ENCODE results near the gene ARHGEF7.
"Not testable (repeated sequence)": the region's sequence is repeated elsewhere in the genome, so short reads cannot be mapped to it uniquely, and the experiment has no call there.

The ARHGEF7 gene

GRCh38 chr13:111171629-111172028, 56.5 kb downstream of the ARHGEF7 start:
- no peak for DNase-seq (ENCODE audit: low read depth)

GRCh38 chr13:111174377-111175114, 59.4 kb downstream of the ARHGEF7 start:
- DNase-seq (ENCODE audit: low read depth): no peak

- no peak for DNase-seq (ENCODE audit: low read depth)
These were observed 60.3 kb downstream of the ARHGEF7 start for GRCh38 chr13:111175372-111175771.

GRCh38 chr13:111175935-111176334, 60.8 kb downstream of the ARHGEF7 start:
- no peak for DNase-seq (ENCODE audit: low read depth)

- DNase-seq (ENCODE audit: low read depth): no peak
These were observed 61.3 kb downstream of the ARHGEF7 start for GRCh38 chr13:111176421-111176820.

GRCh38 chr13:111177081-111177711, 62.1 kb downstream of the ARHGEF7 start:
- no peak for DNase-seq (ENCODE audit: low read depth)

GRCh38 chr13:111177921-111178320, 62.8 kb downstream of the ARHGEF7 start:
- DNase-seq (ENCODE audit: low read depth): no peak

GRCh38 chr13:111178402-111178801, 63.3 kb downstream of the ARHGEF7 start:
- DNase-seq (ENCODE audit: low read depth): no peak

- DNase-seq (ENCODE audit: low read depth): no peak
These were observed 65.0 kb downstream of the ARHGEF7 start for GRCh38 chr13:111179908-111180760.

- DNase-seq (ENCODE audit: low read depth): no peak
These were observed 66.9 kb downstream of the ARHGEF7 start for GRCh38 chr13:111181977-111182376.

- DNase-seq (ENCODE audit: low read depth): no peak
These were observed 68.1 kb downstream of the ARHGEF7 start for GRCh38 chr13:111183087-111183645.

- no peak for DNase-seq (ENCODE audit: low read depth)
These were observed 68.8 kb downstream of the ARHGEF7 start for GRCh38 chr13:111183959-111184358.

- DNase-seq (ENCODE audit: low read depth): no peak
These were observed 69.6 kb downstream of the ARHGEF7 start for GRCh38 chr13:111184458-111185401.

GRCh38 chr13:111186305-111186935, 71.3 kb downstream of the ARHGEF7 start:
- DNase-seq (ENCODE audit: low read depth): no peak

- no peak for DNase-seq (ENCODE audit: low read depth)
These were observed 72.9 kb downstream of the ARHGEF7 start for GRCh38 chr13:111187960-111188541.

- peak; percentile 43 for DNase-seq (ENCODE audit: low read depth)
These were observed 74.0 kb downstream of the ARHGEF7 start for GRCh38 chr13:111189064-111189505.

GRCh38 chr13:111189516-111189915, 74.4 kb downstream of the ARHGEF7 start:
- not testable (repeated sequence) for DNase-seq (ENCODE audit: low read depth)

GRCh38 chr13:111193223-111193622, 78.1 kb downstream of the ARHGEF7 start:
- not testable (repeated sequence) for DNase-seq (ENCODE audit: low read depth)

- DNase-seq (ENCODE audit: low read depth): not testable (repeated sequence)
These were observed 79.5 kb downstream of the ARHGEF7 start for GRCh38 chr13:111194651-111195050.

- not testable (repeated sequence) for DNase-seq (ENCODE audit: low read depth)
These were observed 83.7 kb downstream of the ARHGEF7 start for GRCh38 chr13:111198732-111199378.
